ENCODE results near the gene MICU2. TPM values are rescaled to one million over a fixed set of nuclear protein-coding genes. Genes with fewer than 3 reads are reported as not detected.
A peak's percentile ranks its signal among the peaks of the same experiment; 100 is the strongest.

MICU2 gene
- total and polyA plus RNA-seq, 2 of the 13 experiments (the other 11 are each of a cell fraction or from before 2014, with no cell fraction given), result 31.7 to 42.4 TPM

GRCh38 chr13:21458813-21459701, 144.9 kb downstream of the MICU2 start, which contains the start of gene ZDHHC20 (continued):
- peak; percentile 52; the same call in 1 of the 2 replicates for TF ChIP-seq ZGPAT (CRISPR knock-in tag; IDR thresholded peaks at IDR 0.05)
- TF ChIP-seq YEATS4 (CRISPR knock-in tag; IDR thresholded peaks at IDR 0.05; ENCODE audit: borderline replicate concordance), result peak; percentile 79; the same call in 1 of the 2 replicates
- TF ChIP-seq CREM (IDR thresholded peaks at IDR 0.05), result no peak
- TF ChIP-seq CREM (CRISPR knock-in tag; IDR thresholded peaks at IDR 0.05), result no peak
- no peak for TF ChIP-seq ZNF446 (CRISPR knock-in tag; IDR thresholded peaks at IDR 0.05)
- TF ChIP-seq ZNF75D (CRISPR knock-in tag; IDR thresholded peaks at IDR 0.05; ENCODE audit: borderline replicate concordance), result no peak
- no peak for TF ChIP-seq NR1H2 (CRISPR knock-in tag; IDR thresholded peaks at IDR 0.05; ENCODE audit: borderline replicate concordance, low read depth)
- peak; percentile 20; the same call in 1 of the 2 replicates for TF ChIP-seq ZNF333 (CRISPR knock-in tag; IDR thresholded peaks at IDR 0.05; ENCODE audit: borderline replicate concordance)
- TF ChIP-seq NRL (CRISPR knock-in tag; IDR thresholded peaks at IDR 0.05; ENCODE audit: borderline replicate concordance), result no peak
- no peak for TF ChIP-seq ZBTB46 (CRISPR knock-in tag; IDR thresholded peaks at IDR 0.05; ENCODE audit: borderline replicate concordance)
- TF ChIP-seq ZNF768 (CRISPR knock-in tag; IDR thresholded peaks at IDR 0.05), result 0 out of 2 replicates have a peak, but pooled peaks have one; percentile 38
- no peak; the same call in 1 of the 2 replicates for TF ChIP-seq JDP2 (CRISPR knock-in tag; IDR thresholded peaks at IDR 0.05; ENCODE audit: borderline replicate concordance)
- TF ChIP-seq CTCF (CRISPR knock-in tag; IDR thresholded peaks at IDR 0.05), result no peak
- TF ChIP-seq HMGXB3 (CRISPR knock-in tag; IDR thresholded peaks at IDR 0.05; ENCODE audit: borderline replicate concordance), result no peak; the same call in 1 of the 2 replicates
- no peak for TF ChIP-seq HOXA7 (CRISPR knock-in tag; IDR thresholded peaks at IDR 0.05)
- TF ChIP-seq STAG1 (CRISPR knock-in tag; IDR thresholded peaks at IDR 0.05), result no peak
- TF ChIP-seq NCOR1 (IDR thresholded peaks at IDR 0.05; ENCODE audit: borderline replicate concordance, low read length), result no peak
- no peak for TF ChIP-seq ZMYM2 (CRISPR knock-in tag; IDR thresholded peaks at IDR 0.05)
- TF ChIP-seq SP2 (CRISPR knock-in tag; IDR thresholded peaks at IDR 0.05), result no peak
- TF ChIP-seq ATAD3A (CRISPR knock-in tag; IDR thresholded peaks at IDR 0.05), result no peak

Data from HepG2 (cell line).